ENCODE results near the gene PEX14. TPM values are rescaled to one million over a fixed set of nuclear protein-coding genes. Genes with fewer than 3 reads are reported as not detected.

Gene PEX14
- total RNA-seq, 1 donor from 2014 or later, result 17.8 TPM

DNA sequence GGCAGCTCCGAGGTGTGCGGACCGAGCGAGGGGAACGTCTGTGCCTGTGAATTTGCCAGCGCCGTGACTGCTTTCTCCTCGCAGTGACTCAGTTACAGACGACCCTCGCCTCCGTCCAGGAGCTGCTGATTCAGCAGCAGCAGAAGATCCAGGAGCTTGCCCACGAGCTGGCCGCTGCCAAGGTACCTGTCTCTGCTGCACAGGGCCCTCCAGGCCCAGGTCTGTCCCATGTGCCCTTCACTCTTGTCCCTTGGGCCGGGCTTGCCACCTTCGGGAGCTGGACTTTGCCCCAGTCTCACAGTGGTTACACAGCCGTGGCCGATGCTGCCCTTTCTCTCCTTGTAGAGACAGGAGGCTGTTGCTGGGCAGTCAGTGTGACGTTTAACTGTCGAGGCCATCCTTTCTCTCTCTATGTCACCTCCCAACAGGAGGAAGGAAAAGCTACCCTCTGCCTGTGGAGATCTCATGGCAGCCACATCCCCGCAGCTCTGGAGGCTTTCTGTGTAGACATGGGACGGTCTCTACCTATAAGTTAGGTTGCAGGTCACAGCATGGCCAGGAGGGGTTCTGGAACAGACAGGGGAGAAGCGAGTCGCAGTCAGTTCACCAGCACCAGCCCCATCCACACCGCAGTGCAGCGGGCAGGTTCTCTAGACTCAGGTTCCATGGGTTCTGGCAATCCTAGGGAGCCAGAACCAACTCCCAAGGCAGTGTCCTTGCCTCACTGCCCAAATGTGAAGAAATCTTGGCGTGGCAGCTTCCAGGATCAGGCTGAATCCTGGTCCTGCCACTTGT, 149.7 kb downstream of the PEX14 start:
- no peaks in the 10 kb centered on the region for H3K4me1 Mint-ChIP-seq
- H3K36me3 Mint-ChIP-seq (ENCODE audit: low read depth), result peaks cover 44% of the 10 kb centered on the region
- no peak overlapping the region for H3K4me3 Mint-ChIP-seq
- H3K9me3 Mint-ChIP-seq, result no peaks in the 10 kb centered on the region
- no peaks in the 10 kb centered on the region for H3K27me3 Mint-ChIP-seq
- H3K27ac Mint-ChIP-seq, result no peak overlapping the region
- CTCF ChIA-PET, result no interaction called here
- DNase-seq (no peak), ATAC-seq (ENCODE audit: low read depth) (no peak)
- TF ChIP-seq, protein P1, sequence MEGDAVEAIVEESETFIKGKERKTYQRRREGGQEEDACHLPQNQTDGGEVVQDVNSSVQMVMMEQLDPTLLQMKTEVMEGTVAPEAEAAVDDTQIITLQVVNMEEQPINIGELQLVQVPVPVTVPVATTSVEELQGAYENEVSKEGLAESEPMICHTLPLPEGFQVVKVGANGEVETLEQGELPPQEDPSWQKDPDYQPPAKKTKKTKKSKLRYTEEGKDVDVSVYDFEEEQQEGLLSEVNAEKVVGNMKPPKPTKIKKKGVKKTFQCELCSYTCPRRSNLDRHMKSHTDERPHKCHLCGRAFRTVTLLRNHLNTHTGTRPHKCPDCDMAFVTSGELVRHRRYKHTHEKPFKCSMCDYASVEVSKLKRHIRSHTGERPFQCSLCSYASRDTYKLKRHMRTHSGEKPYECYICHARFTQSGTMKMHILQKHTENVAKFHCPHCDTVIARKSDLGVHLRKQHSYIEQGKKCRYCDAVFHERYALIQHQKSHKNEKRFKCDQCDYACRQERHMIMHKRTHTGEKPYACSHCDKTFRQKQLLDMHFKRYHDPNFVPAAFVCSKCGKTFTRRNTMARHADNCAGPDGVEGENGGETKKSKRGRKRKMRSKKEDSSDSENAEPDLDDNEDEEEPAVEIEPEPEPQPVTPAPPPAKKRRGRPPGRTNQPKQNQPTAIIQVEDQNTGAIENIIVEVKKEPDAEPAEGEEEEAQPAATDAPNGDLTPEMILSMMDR (IDR thresholded peaks at IDR 0.05), result no peak
- intact Hi-C loops (cut with micrococcal nuclease), result no loop called here
- POLR2A ChIA-PET, result no interaction called here

DNA sequence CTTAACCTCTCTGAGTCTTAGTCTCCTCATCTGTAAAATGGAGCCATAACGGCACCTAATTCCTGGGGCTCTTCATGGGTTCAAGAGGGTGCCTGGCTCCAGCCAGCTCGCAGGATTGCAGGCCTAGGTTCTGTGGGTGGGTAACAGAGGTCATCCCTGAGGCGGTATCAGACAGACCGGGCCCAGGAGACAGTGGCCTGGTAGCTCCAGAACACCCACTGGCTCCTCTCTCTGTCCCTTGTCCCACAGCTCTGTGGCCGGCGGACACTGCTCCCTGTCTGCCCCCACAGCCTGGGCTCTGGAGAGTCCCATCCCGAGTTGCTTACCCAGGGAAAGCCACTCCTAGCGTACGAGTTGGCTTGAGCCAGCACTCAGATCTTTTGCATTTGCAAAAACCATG, 150.3 kb downstream of the PEX14 start:
- DNase-seq (no peak), ATAC-seq (ENCODE audit: low read depth) (no peak)
- Mint-ChIP-seq H3K27me3 (no peaks in the 10 kb centered on the region), H3K9me3 (no peaks in the 10 kb centered on the region), H3K4me3 (no peak overlapping the region), H3K27ac (no peak overlapping the region), H3K4me1 (no peaks in the 10 kb centered on the region), H3K36me3 (ENCODE audit: low read depth) (peaks cover 48% of the 10 kb centered on the region)
- CTCF ChIA-PET, result no interaction called here
- TF ChIP-seq, protein P1 (IDR thresholded peaks at IDR 0.05), result no peak
- intact Hi-C loops (cut with micrococcal nuclease), result no loop called here
- POLR2A ChIA-PET, result no interaction called here

DNA sequence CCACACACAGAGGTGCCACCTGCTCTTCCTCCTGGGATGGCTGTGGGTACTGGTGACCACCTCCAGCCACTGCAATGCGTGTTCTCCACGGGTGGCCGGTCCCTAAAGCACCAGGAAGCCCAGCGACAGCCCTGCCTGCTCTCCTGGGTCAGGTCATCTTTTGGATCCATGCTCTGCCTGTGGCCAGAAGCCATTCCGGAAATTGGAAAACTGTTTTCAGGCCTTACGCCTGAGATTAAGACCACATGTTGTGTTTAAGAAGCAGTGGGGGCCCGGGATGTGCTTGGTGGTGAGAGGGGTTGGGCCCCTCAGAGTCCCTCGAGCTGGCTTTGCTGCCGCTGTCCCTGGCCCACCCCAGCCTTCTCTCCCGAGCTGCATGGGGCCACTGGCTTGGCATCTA, 150.8 kb downstream of the PEX14 start:
- H3K4me3 Mint-ChIP-seq, result no peak overlapping the region
- intact Hi-C loops (cut with micrococcal nuclease), result no loop called here
- no peaks in the 10 kb centered on the region for H3K4me1 Mint-ChIP-seq
- POLR2A ChIA-PET, result no interaction called here
- no peak overlapping the region for H3K27ac Mint-ChIP-seq
- H3K9me3 Mint-ChIP-seq, result no peaks in the 10 kb centered on the region
- ATAC-seq (ENCODE audit: low read depth) (no peak), DNase-seq (no peak)
- H3K27me3 Mint-ChIP-seq, result no peaks in the 10 kb centered on the region
- TF ChIP-seq, protein P1 (IDR thresholded peaks at IDR 0.05), result no peak
- CTCF ChIA-PET, result no interaction called here
- H3K36me3 Mint-ChIP-seq (ENCODE audit: low read depth), result peaks cover 52% of the 10 kb centered on the region

DNA sequence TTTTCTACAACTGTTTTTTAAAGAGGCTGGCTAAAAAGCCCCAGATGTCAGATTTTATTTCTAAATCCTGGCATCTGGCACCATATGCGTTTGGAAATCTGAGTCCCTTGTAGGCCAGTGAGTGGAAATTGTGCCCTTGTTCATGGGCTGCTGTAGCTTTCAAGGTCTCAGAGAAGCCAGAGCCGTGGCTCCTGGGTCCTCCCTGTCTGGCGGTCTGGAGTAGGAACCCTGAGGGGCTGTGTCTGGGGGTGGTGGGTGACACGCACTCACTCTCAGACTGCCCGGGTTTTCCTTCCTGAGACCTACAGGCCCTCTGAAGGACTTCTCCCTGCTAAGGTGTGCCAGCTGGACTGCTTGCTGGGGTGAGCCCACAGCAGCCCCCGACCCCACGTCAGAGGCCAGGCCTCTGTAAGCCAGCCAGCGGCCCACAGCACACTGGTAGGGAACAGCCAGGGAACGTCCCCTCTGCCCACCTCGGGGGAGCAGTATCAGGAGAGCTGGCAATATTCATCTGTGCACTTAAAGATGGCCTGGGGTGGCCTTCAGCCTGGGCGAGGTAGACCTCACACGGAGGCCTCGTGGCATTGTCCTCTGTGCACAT, 151.5 kb downstream of the PEX14 start:
- no peak overlapping the region for H3K4me3 Mint-ChIP-seq
- CTCF ChIA-PET, result no interaction called here
- TF ChIP-seq, protein P1 (IDR thresholded peaks at IDR 0.05), result no peak
- H3K36me3 Mint-ChIP-seq (ENCODE audit: low read depth), result peaks cover 56% of the 10 kb centered on the region
- no peak for DNase-seq
- POLR2A ChIA-PET, result no interaction called here
- no peak for ATAC-seq (ENCODE audit: low read depth)
- intact Hi-C loops (cut with micrococcal nuclease), result no loop called here
- no peaks in the 10 kb centered on the region for H3K9me3 Mint-ChIP-seq
- no peak overlapping the region for H3K27ac Mint-ChIP-seq
- H3K4me1 Mint-ChIP-seq, result no peaks in the 10 kb centered on the region
- no peaks in the 10 kb centered on the region for H3K27me3 Mint-ChIP-seq

DNA sequence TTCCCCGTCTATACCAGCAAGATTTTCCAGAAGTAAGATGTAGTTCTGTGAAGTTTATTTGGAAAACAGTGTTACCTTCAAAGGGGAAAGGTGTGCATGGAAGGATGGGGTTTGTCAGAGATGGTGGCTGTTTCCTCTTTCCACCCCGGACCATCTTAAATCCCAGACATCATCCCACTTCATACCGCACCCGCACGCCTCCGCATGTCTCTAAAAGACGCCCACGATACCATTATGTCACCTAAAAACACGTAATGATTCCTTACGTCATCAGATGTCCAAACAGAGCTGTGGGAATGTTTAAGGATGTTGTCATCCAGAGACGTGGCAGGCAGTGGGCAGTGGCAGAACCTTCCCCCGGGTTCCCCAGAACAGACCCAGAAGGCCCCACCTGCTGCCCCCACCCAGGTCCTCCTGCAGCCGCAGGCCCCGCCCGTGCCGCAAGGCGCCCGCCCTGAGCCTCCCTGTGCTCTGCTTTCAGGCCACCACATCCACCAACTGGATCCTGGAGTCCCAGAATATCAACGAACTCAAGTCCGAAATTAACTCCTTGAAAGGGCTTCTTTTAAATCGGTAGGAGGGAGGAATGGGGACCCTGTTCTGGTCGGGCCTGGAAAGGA, 152.2 kb downstream of the PEX14 start:
- Mint-ChIP-seq H3K36me3 (ENCODE audit: low read depth) (peaks cover 51% of the 10 kb centered on the region), H3K9me3 (no peaks in the 10 kb centered on the region), H3K27ac (no peak overlapping the region), H3K4me3 (no peak overlapping the region), H3K4me1 (no peaks in the 10 kb centered on the region), H3K27me3 (no peaks in the 10 kb centered on the region)
- ChIA-PET CTCF (no interaction called here), POLR2A (interaction anchor here (0.6 kb wide), 1 partner anchor 18 kb away, joined by 5 read pairs; no protein-coding TSS in a partner anchor)
- no peak for DNase-seq
- TF ChIP-seq, protein P1 (IDR thresholded peaks at IDR 0.05), result no peak
- intact Hi-C loops (cut with micrococcal nuclease), result no loop called here
- ATAC-seq (ENCODE audit: low read depth), result no peak
